DND-41 (cell line): ENCODE data around the gene DCST1.
A peak's percentile ranks its signal among the peaks of the same experiment; 100 is the strongest.

Experiments
- ATAC-seq: fragments of 200-7000 bp; cut with Tn5 transposase; 3 replicates; pipeline ENCODE4 v1.9.1; 2021; ENCODE audit warnings: low read depth; ENCODE audit not compliant: insufficient read depth
- DNase-seq: peaks from one replicate; pipeline ENCODE4 v3.0.0-alpha.2; 2020
- H2AFZ ChIP-seq: 2 replicates; pipeline ENCODE4 v1.6.0; 2012; ENCODE audit warnings: low read depth, low read length
- H3K27ac ChIP-seq: 2 replicates; pipeline ENCODE4 v1.5.1; 2012; ENCODE audit warnings: low read length, inconsistent platforms
- H3K27me3 ChIP-seq: fragments of 200-600 bp; sonication (generic); 2 replicates; pipeline ENCODE4 v1.6.0; 2012; ENCODE audit warnings: low read length, mild to moderate bottlenecking, inconsistent platforms; ENCODE audit not compliant: insufficient read depth, poor library complexity
- H3K36me3 ChIP-seq: 2 replicates; pipeline ENCODE4 v1.5.1; 2012; ENCODE audit warnings: low read length, inconsistent platforms; ENCODE audit not compliant: insufficient read depth
- H3K4me1 ChIP-seq: 2 replicates; pipeline ENCODE4 v1.5.1; 2012; ENCODE audit warnings: mild to moderate bottlenecking, low read length; ENCODE audit not compliant: insufficient read depth
- H3K4me2 ChIP-seq: 2 replicates; pipeline ENCODE4 v1.6.0; 2012; ENCODE audit warnings: mild to moderate bottlenecking, moderate library complexity, low read length, inconsistent platforms; ENCODE audit not compliant: insufficient read depth
- H3K4me3 ChIP-seq, 2 experiments: fragments of 200-600 bp in 1 of 2; shearing (Covaris generic) in 1 of 2; 2 replicates each; pipeline ENCODE4 v1.5.1; 2012 to 2016; ENCODE audit warnings: inconsistent platforms in 2 of 2, low read length in 2 of 2, mild to moderate bottlenecking in 2 of 2, low read depth in 1 of 2, moderate library complexity in 1 of 2
- H3K79me2 ChIP-seq: 2 replicates; pipeline ENCODE4 v1.6.0; 2012; ENCODE audit warnings: low read length, inconsistent platforms; ENCODE audit not compliant: insufficient read depth
- H3K9ac ChIP-seq: 2 replicates; pipeline ENCODE4 v1.6.0; 2012; ENCODE audit warnings: low read depth, mild to moderate bottlenecking, inconsistent platforms, low read length, moderate library complexity
- H3K9me3 ChIP-seq: 2 replicates; pipeline ENCODE4 v1.5.1; 2012; ENCODE audit warnings: low read length, moderate library complexity, mild to moderate bottlenecking, inconsistent platforms; ENCODE audit not compliant: insufficient read depth, severe bottlenecking
- H4K20me1 ChIP-seq: 2 replicates; pipeline ENCODE4 v1.6.0; 2012; ENCODE audit warnings: low read length; ENCODE audit not compliant: insufficient read depth
- EZH2 ChIP-seq: IDR thresholded peaks from 3 replicates; pipeline ENCODE4 v1.6.1; 2012; ENCODE audit warnings: borderline replicate concordance, low read depth, mild to moderate bottlenecking, moderate library complexity, low read length, inconsistent platforms; ENCODE audit not compliant: severe bottlenecking
- TF ChIP-seq, protein P1 (sequence below): IDR thresholded peaks from 2 replicates; pipeline ENCODE4 v1.5.1; 2012; ENCODE audit warnings: borderline replicate concordance, low read length, moderate library complexity, mild to moderate bottlenecking; ENCODE audit not compliant: poor library complexity, severe bottlenecking; ENCODE audit errors: extremely low read depth

Gene DCST1

DNA sequence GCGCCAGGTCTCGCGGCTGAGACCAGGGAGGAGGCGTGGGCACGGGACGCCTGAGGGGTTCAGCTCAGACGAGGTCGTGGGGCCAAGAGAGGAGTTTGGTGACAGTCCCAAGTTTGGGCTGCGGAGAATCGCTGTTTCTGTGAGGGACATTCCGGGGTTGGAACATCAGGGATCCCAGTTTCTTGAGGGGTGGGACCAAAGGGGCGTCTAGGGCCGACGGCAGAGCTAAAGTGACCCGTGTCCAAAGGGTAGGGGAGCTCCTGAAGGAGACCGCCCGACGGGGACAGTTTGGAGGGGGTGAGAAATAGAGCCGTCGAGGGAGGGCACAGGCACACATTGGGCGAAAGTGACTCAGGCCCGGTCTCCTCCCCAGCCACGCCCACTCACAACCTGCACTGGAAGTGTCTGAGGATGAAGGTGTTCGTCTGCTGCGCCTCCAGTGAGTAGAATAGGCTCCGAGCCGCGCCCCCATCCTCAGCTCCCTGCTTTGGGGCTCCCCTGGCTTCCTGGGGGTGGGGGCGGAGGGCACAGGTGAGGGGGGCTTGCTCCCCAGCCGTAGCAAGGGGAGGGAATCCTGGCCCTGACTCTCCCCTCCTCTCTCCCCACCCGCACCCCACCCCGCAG, 52.0 kb downstream of the DCST1 start:
- H3K4me3 ChIP-seq: peak overlapping the region; percentile 23 to 75; a peak in 3 of 4 replicates
- H3K36me3 ChIP-seq: peaks cover 2% of the 10 kb centered on the region; the same call in 1 of the 2 replicates
- peak overlapping the region; percentile 77 for H3K27ac ChIP-seq
- H2AFZ ChIP-seq: peak overlapping the region; percentile 92
- H4K20me1 ChIP-seq: peaks cover 21% of the 10 kb centered on the region; the same call in 1 of the 2 replicates
- H3K9me3 ChIP-seq: no peaks in the 10 kb centered on the region
- no peak for TF ChIP-seq EZH2
- TF ChIP-seq, protein P1, sequence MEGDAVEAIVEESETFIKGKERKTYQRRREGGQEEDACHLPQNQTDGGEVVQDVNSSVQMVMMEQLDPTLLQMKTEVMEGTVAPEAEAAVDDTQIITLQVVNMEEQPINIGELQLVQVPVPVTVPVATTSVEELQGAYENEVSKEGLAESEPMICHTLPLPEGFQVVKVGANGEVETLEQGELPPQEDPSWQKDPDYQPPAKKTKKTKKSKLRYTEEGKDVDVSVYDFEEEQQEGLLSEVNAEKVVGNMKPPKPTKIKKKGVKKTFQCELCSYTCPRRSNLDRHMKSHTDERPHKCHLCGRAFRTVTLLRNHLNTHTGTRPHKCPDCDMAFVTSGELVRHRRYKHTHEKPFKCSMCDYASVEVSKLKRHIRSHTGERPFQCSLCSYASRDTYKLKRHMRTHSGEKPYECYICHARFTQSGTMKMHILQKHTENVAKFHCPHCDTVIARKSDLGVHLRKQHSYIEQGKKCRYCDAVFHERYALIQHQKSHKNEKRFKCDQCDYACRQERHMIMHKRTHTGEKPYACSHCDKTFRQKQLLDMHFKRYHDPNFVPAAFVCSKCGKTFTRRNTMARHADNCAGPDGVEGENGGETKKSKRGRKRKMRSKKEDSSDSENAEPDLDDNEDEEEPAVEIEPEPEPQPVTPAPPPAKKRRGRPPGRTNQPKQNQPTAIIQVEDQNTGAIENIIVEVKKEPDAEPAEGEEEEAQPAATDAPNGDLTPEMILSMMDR: no peak
- H3K79me2 ChIP-seq: no peaks in the 10 kb centered on the region
- 0 out of 3 replicates have a peak, but pooled peaks have one; percentile 7 for ATAC-seq
- peaks cover 34% of the 10 kb centered on the region for H3K4me1 ChIP-seq
- peak overlapping the region; percentile 84 for H3K4me2 ChIP-seq
- peak; percentile 55 for DNase-seq
- peaks cover 31% of the 10 kb centered on the region for H3K27me3 ChIP-seq
- peak overlapping the region; percentile 59 for H3K9ac ChIP-seq

DNA sequence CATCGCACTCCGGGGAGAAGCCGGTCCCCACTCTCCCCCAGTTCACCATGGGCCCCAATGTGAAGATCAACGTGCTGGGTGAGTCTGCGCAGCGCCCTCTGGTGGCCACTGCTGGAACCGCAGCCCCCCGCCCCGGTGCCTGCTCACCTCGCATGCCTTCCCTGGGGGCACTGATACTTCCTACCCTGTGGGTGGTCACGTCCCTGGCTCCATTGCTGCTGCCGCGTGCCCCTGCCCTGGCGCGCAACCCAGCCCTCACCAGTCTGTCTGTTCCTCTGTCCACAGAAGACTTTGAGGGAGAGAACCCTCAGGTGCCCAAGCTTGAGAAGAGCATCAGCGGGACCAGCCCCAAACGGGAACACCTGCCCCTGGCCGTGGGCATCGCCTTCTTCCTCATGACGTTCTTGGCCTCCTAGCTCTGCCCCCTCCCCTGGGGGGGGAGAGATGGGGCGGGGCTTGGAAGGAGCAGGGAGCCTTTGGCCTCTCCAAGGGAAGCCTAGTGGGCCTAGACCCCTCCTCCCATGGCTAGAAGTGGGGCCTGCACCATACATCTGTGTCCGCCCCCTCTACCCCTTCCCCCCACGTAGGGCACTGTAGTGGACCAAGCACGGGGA, 52.6 kb downstream of the DCST1 start:
- peak overlapping the region; percentile 59; the same call in 1 of the 2 replicates for H3K9ac ChIP-seq
- no peaks in the 10 kb centered on the region for H3K9me3 ChIP-seq
- H4K20me1 ChIP-seq: peaks cover 20% of the 10 kb centered on the region
- no peak overlapping the region for H3K27ac ChIP-seq
- DNase-seq: peak; percentile 85
- peaks cover 25% of the 10 kb centered on the region for H3K27me3 ChIP-seq
- TF ChIP-seq, protein P1: peak; percentile 99
- no peak for TF ChIP-seq EZH2
- H3K36me3 ChIP-seq: peaks cover 2% of the 10 kb centered on the region; the same call in 1 of the 2 replicates
- H3K4me3 ChIP-seq: peak overlapping the region in 1 of 2 experiments; percentile 75; a peak in 3 of 4 replicates
- ATAC-seq: peak; percentile 40
- H2AFZ ChIP-seq: peak overlapping the region; percentile 59; the same call in 1 of the 2 replicates
- no peaks in the 10 kb centered on the region for H3K79me2 ChIP-seq
- peaks cover 31% of the 10 kb centered on the region for H3K4me1 ChIP-seq
- peak overlapping the region; percentile 84 for H3K4me2 ChIP-seq

DNA sequence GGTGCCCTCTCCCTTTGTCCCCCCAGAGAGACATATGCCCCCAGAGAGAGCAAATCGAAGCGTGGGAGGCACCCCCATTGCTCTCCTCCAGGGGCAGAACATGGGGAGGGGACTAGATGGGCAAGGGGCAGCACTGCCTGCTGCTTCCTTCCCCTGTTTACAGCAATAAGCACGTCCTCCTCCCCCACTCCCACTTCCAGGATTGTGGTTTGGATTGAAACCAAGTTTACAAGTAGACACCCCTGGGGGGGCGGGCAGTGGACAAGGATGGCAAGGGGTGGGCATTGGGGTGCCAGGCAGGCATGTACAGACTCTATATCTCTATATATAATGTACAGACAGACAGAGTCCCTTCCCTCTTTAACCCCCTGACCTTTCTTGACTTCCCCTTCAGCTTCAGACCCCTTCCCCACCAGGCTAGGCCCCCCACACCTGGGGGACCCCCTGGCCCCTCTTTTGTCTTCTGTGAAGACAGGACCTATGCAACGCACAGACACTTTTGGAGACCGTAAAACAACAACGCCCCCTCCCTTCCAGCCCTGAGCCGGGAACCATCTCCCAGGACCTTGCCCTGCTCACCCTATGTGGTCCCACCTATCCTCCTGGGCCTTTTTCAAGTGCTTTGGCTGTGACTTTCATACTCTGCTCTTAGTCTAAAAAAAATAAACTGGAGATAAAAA, 53.4 kb downstream of the DCST1 start:
- peaks cover 2% of the 10 kb centered on the region; the same call in 1 of the 2 replicates for H3K36me3 ChIP-seq
- peaks cover 17% of the 10 kb centered on the region for H3K27me3 ChIP-seq
- H3K4me2 ChIP-seq: peak overlapping the region; percentile 84; the same call in 1 of the 2 replicates
- peak overlapping the region; percentile 59; the same call in 1 of the 2 replicates for H3K9ac ChIP-seq
- no peak overlapping the region for H2AFZ ChIP-seq
- no peak for DNase-seq
- no peak overlapping the region for H3K27ac ChIP-seq
- TF ChIP-seq, protein P1: peak; percentile 28
- no peak for TF ChIP-seq EZH2
- H3K4me1 ChIP-seq: peaks cover 33% of the 10 kb centered on the region
- H3K9me3 ChIP-seq: no peaks in the 10 kb centered on the region
- no peak for ATAC-seq
- H4K20me1 ChIP-seq: peaks cover 16% of the 10 kb centered on the region
- no peak overlapping the region for H3K4me3 ChIP-seq
- no peaks in the 10 kb centered on the region for H3K79me2 ChIP-seq
